Thyroid gland (tissue), 4 donors: Measurements from ENCODE around the gene DOCK1. TPM values are rescaled to one million over a fixed set of nuclear protein-coding genes. Genes with fewer than 3 reads are reported as not detected.

Experiments used
- DNase-seq, 2 donors: peaks; one replicate each; pipeline ENCODE4 v3.0.0-alpha.2; 2019
- H3K27ac ChIP-seq, 3 donors: fragments of 200-600 bp; sonication (generic); 1 replicate in 2 of 3; 2 replicates in 1 of 3; pipeline ENCODE4 v1.5.1; 2016 to 2019; ENCODE audit warnings: mild to moderate bottlenecking in 1 of 3, moderate library complexity in 1 of 3
- H3K27me3 ChIP-seq: fragments of 200-600 bp; sonication (generic); one replicate; pipeline ENCODE4 v1.5.1; 2019
- H3K36me3 ChIP-seq, 2 donors: fragments of 200-600 bp; sonication (generic); one replicate each; pipeline ENCODE4 v1.5.1; 2016 to 2019
- H3K4me1 ChIP-seq, 2 donors: fragments of 200-600 bp; sonication (generic); one replicate each; pipeline ENCODE4 v1.5.1; 2017 to 2019
- H3K4me3 ChIP-seq, 3 donors: fragments of 200-600 bp; sonication (generic); replicated peaks in 1 of 3; 1 replicate in 2 of 3; 2 replicates in 1 of 3; pipeline ENCODE4 v1.5.1; 2016; ENCODE audit warnings: mild to moderate bottlenecking in 1 of 3
- H3K9me3 ChIP-seq: fragments of 200-600 bp; sonication (generic); one replicate; pipeline ENCODE4 v1.5.1; 2017
- POLR2A ChIP-seq, 2 donors: fragments of 450-650 bp; IDR thresholded peaks; one replicate each; pipeline ENCODE4 v1.6.1; 2017; ENCODE audit warnings: antibody characterized with exemption in 2 of 2, mild to moderate bottlenecking in 2 of 2, moderate library complexity in 1 of 2
- WGBS, 2 donors: methylation state at CpG; one replicate each; pipeline ENCODE4 v1.1.5; 2017; 5-methylcytosine and 5-hydroxymethylcytosine counted together
- intact Hi-C: fragments of 100-400 bp; cut with DNase I; formaldehyde crosslinking; loops from one replicate; pipeline ENCODE4 v1.15.1; 2023
- total RNA-seq, 4 donors: library from RNA; depleted of rRNA; stranded (reverse); fragments of >200 nt; gene quantifications; one replicate each; pipeline ENCODE4 v1.2.3, GENCODE V29; 2016
- TF ChIP-seq, protein P1 (sequence below), 6 experiments: fragments of 200-600 bp in 3 of 6; fragments of 450-650 bp in 3 of 6; sonication (generic) in 3 of 6; IDR thresholded peaks; one replicate each; pipeline ENCODE4 v1.5.1; 2016 to 2019; ENCODE audit warnings: antibody characterized with exemption in 6 of 6, mild to moderate bottlenecking in 2 of 6, inconsistent platforms in 1 of 6, moderate library complexity in 1 of 6

Gene DOCK1
- total RNA-seq, 4 donors from 2014 or later: 89.7 to 217 (median 112) TPM

GRCh38 chr10:127314797-127315196 lies 409.6 kb downstream of the DOCK1 start:
- H3K27ac ChIP-seq: no peak overlapping the region
- no peaks in the 10 kb centered on the region for H3K27me3 ChIP-seq
- no peaks in the 10 kb centered on the region for H3K36me3 ChIP-seq
- TF ChIP-seq, protein P1, sequence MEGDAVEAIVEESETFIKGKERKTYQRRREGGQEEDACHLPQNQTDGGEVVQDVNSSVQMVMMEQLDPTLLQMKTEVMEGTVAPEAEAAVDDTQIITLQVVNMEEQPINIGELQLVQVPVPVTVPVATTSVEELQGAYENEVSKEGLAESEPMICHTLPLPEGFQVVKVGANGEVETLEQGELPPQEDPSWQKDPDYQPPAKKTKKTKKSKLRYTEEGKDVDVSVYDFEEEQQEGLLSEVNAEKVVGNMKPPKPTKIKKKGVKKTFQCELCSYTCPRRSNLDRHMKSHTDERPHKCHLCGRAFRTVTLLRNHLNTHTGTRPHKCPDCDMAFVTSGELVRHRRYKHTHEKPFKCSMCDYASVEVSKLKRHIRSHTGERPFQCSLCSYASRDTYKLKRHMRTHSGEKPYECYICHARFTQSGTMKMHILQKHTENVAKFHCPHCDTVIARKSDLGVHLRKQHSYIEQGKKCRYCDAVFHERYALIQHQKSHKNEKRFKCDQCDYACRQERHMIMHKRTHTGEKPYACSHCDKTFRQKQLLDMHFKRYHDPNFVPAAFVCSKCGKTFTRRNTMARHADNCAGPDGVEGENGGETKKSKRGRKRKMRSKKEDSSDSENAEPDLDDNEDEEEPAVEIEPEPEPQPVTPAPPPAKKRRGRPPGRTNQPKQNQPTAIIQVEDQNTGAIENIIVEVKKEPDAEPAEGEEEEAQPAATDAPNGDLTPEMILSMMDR (IDR thresholded peaks at IDR 0.05): no peak
- no peak for TF ChIP-seq POLR2A (IDR thresholded peaks at IDR 0.05)
- H3K4me3 ChIP-seq: no peak overlapping the region
- H3K4me1 ChIP-seq: peaks cover 0 to 7% of the 10 kb centered on the region in 2 donors
- intact Hi-C loops: no loop called here
- WGBS, 2 donors: 82 to 88% methylated on average over 6 of the region's 6 CpGs
- no peaks in the 10 kb centered on the region for H3K9me3 ChIP-seq
- no peak for DNase-seq

GRCh38 chr10:127315888-127316287 lies 410.7 kb downstream of the DOCK1 start:
- H3K4me1 ChIP-seq: peaks cover 0 to 7% of the 10 kb centered on the region in 2 donors
- no peak for TF ChIP-seq POLR2A (IDR thresholded peaks at IDR 0.05)
- no peak for DNase-seq
- H3K9me3 ChIP-seq: no peaks in the 10 kb centered on the region
- H3K27ac ChIP-seq: no peak overlapping the region
- WGBS, 2 donors: 94% methylated on average over 5 of the region's 5 CpGs
- no peaks in the 10 kb centered on the region for H3K36me3 ChIP-seq
- no peak overlapping the region for H3K4me3 ChIP-seq
- H3K27me3 ChIP-seq: no peaks in the 10 kb centered on the region
- intact Hi-C loops: no loop called here

GRCh38 chr10:127318396-127318795 lies 413.2 kb downstream of the DOCK1 start:
- no peaks in the 10 kb centered on the region for H3K9me3 ChIP-seq
- no peak overlapping the region for H3K27ac ChIP-seq
- H3K4me1 ChIP-seq: peaks cover 0 to 7% of the 10 kb centered on the region in 2 donors
- TF ChIP-seq, protein P1 (IDR thresholded peaks at IDR 0.05): no peak
- no peak for TF ChIP-seq POLR2A (IDR thresholded peaks at IDR 0.05)
- H3K27me3 ChIP-seq: no peaks in the 10 kb centered on the region
- no peak overlapping the region for H3K4me3 ChIP-seq
- 90 to 91% methylated on average over 4 to 6 of the region's 6 CpGs for WGBS, 2 donors
- no peak for DNase-seq
- intact Hi-C loops: no loop called here
- no peaks in the 10 kb centered on the region for H3K36me3 ChIP-seq

DNA sequence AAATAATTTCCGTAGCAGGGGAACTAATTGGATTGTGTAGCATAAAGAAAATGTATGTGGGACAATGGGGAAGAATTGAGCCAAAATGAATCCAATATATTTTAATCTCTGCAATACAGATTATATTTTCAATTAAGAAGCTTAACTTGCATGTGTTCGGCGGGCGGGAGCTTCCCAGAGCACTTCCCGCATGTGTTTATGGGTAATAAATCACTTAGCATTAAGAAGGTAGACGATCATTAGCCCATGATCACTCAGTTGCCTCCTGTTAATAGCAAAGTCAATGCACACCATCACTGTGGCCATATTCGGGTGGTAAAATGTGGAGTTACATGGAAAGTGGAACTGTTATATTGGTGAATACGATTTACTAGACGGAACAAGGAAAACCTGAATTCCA lies 414.0 kb downstream of the DOCK1 start:
- no peaks in the 10 kb centered on the region for H3K27me3 ChIP-seq
- H3K27ac ChIP-seq: no peak overlapping the region
- H3K4me1 ChIP-seq: no peaks in the 10 kb centered on the region
- no peak overlapping the region for H3K4me3 ChIP-seq
- intact Hi-C loops: no loop called here
- H3K36me3 ChIP-seq: no peaks in the 10 kb centered on the region
- TF ChIP-seq, protein P1 (IDR thresholded peaks at IDR 0.05): no peak
- no peak for TF ChIP-seq POLR2A (IDR thresholded peaks at IDR 0.05)
- H3K9me3 ChIP-seq: no peaks in the 10 kb centered on the region
- WGBS, 2 donors: 95 to 97% methylated on average over 9 of the region's 9 CpGs
- no peak for DNase-seq

DNA sequence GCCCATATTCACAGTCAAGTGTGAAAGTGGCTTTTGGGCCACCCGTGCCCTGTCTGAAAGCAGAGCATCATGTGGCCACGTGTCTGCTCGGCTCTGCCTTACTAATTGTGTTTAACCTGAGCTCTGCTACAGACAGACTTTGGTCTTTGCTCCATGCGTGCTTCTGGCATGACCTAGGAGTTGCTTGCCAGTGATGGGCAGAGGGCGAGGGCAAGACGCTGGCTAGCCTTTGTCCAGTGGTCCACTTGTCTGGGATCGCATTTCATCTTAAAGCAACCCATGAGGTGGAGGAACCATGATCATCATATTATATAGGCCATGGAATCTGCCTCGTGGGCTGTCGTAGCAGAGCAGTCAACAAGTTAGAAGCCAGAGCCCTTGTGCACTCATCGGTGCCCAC lies 414.5 kb downstream of the DOCK1 start:
- no peak for DNase-seq
- Histone ChIP-seq H3K4me3 (no peak overlapping the region), H3K27me3 (no peaks in the 10 kb centered on the region), H3K27ac (no peak overlapping the region), H3K36me3 (no peaks in the 10 kb centered on the region), H3K4me1 (no peaks in the 10 kb centered on the region), H3K9me3 (no peaks in the 10 kb centered on the region)
- 93 to 94% methylated on average over 10 of the region's 10 CpGs for WGBS, 2 donors
- TF ChIP-seq, protein P1 (IDR thresholded peaks at IDR 0.05): no peak
- no peak for TF ChIP-seq POLR2A (IDR thresholded peaks at IDR 0.05)
- intact Hi-C loops: no loop called here

GRCh38 chr10:127320176-127320575 lies 414.9 kb downstream of the DOCK1 start:
- WGBS, 2 donors: 92 to 96% methylated on average over 9 of the region's 9 CpGs
- no peak overlapping the region for H3K27ac ChIP-seq
- no peaks in the 10 kb centered on the region for H3K4me1 ChIP-seq
- no peak for DNase-seq
- no peaks in the 10 kb centered on the region for H3K9me3 ChIP-seq
- no peaks in the 10 kb centered on the region for H3K27me3 ChIP-seq
- H3K4me3 ChIP-seq: no peak overlapping the region
- TF ChIP-seq, protein P1 (IDR thresholded peaks at IDR 0.05): no peak
- TF ChIP-seq POLR2A (IDR thresholded peaks at IDR 0.05): no peak
- no peaks in the 10 kb centered on the region for H3K36me3 ChIP-seq
- intact Hi-C loops: no loop called here
